H1 (cell line): ENCODE results near the gene MASTL. TPM values are rescaled to one million over a fixed set of nuclear protein-coding genes. Genes with fewer than 3 reads are reported as not detected.

Experiments
- POU5F1 ChIP-seq: IDR thresholded peaks from 2 replicates; pipeline ENCODE4 v1.6.1; 2011; ENCODE audit warnings: low read depth, mild to moderate bottlenecking, low read length, moderate library complexity
- SAP30 ChIP-seq: fragments of 300-600 bp; sonication (generic); IDR thresholded peaks from 2 replicates; pipeline ENCODE4 v1.7.1; 2012; ENCODE audit warnings: low read length, moderate library complexity, mild to moderate bottlenecking, inconsistent platforms; ENCODE audit not compliant: insufficient read depth, insufficient replicate concordance
- polyA plus RNA-seq, 7 experiments: library from polyadenylated mRNA; depleted of rRNA in 3 of 7; stranded (reverse) in 5 of 7; unstranded in 2 of 7; fragments of >200 nt in 5 of 7; fragments of 200-250 nt in 2 of 7; gene quantifications; 1 replicate in 5 of 7; 2 replicates in 1 of 7; 4 replicates in 1 of 7; pipeline versions ENCODE4 v1.2.1 to v1.2.3, GENCODE V29; 2011 to 2013; ENCODE audit warnings: missing spikeins in 2 of 7, mixed read lengths in 2 of 7
- total RNA-seq: library from RNA; stranded (reverse); fragmentation: NEBNext Ultra II Directional; extraction: Animal tissue kit (Norgen Biotek cat#: 25700); gene quantifications from 2 replicates; pipeline ENCODE4 v1.2.1, GENCODE V29; 2021

Gene MASTL
- total and polyA plus RNA-seq, 2 of the 8 experiments (the other 6 are each of a cell fraction or from before 2014, with no cell fraction given): 14.9 to 42.5 TPM

DNA sequence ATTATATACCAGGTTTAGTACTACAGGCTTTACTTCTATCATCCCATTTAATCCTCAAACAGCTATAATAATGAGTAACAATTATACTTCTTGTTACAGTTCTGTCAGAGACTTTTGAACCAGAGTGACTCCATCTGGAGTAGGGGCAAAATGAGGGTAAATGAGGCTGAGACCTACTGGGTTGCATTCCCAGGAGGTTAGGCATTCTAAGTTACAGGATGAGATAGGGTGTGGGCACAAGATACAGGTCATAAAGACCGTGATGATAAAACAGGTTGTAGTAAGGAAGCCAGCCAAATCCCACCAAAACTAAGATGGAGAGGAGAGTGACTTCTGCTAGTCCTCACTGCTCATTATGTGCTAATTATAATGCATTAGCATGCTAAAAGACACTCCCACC lies 4.9 kb upstream of the MASTL start (continued):
- TF ChIP-seq POU5F1 (no peak), SAP30 (no peak)
